Measurements from ENCODE around the gene TLE1. TPM values are rescaled to one million over a fixed set of nuclear protein-coding genes. Genes with fewer than 3 reads are reported as not detected.

The TLE1 gene
- polyA plus RNA-seq, 4 donors: 5.9 to 28.6 (median 18.8) TPM

GRCh38 chr9:81719972-81720371 lies 30.6 kb upstream of the TLE1 start:
- FAIRE-seq: no peak
- no peak overlapping the region for H3K27ac ChIP-seq (ENCODE audit: low read depth in 1 of 3, low read length in 2 of 3)
- H3K27me3 ChIP-seq (ENCODE audit: control insufficient read depth in 3 of 3, insufficient read depth in 3 of 3, low read length in 3 of 3): no peaks in the 10 kb centered on the region
- no peaks in the 10 kb centered on the region for H3K36me3 ChIP-seq (ENCODE audit: control insufficient read depth in 3 of 3, insufficient read depth in 2 of 3, low read depth in 1 of 3, low read length in 3 of 3)
- no peaks in the 10 kb centered on the region for H3K9me3 ChIP-seq (ENCODE audit: control insufficient read depth in 2 of 2, insufficient read depth in 1 of 2, low read depth in 1 of 2, low read length in 1 of 2)
- H3K4me1 ChIP-seq (ENCODE audit: control insufficient read depth in 3 of 3, insufficient read depth in 2 of 3, low read depth in 1 of 3, low read length in 2 of 3): peaks cover 0 to 2% (median 0%) of the 10 kb centered on the region in 3 donors
- WGBS, 3 donors: 83 to 92% (median 92%) methylated on average over 4 of the region's 4 CpGs
- DNase-seq: peak in 1 of 2 donors; percentile 8
- no peak overlapping the region for H3K4me3 ChIP-seq (ENCODE audit: low read depth in 1 of 3, low read length in 3 of 3)

- 69 to 76% (median 75%) methylated on average over 6 of the region's 6 CpGs for WGBS, 3 donors
- Histone ChIP-seq H3K27ac (ENCODE audit: low read depth in 1 of 3, low read length in 2 of 3) (no peak overlapping the region), H3K27me3 (ENCODE audit: control insufficient read depth in 3 of 3, insufficient read depth in 3 of 3, low read length in 3 of 3) (no peaks in the 10 kb centered on the region), H3K36me3 (ENCODE audit: control insufficient read depth in 3 of 3, insufficient read depth in 2 of 3, low read depth in 1 of 3, low read length in 3 of 3) (no peaks in the 10 kb centered on the region), H3K4me3 (ENCODE audit: low read depth in 1 of 3, low read length in 3 of 3) (no peak overlapping the region), H3K9me3 (ENCODE audit: control insufficient read depth in 2 of 2, insufficient read depth in 1 of 2, low read depth in 1 of 2, low read length in 1 of 2) (no peaks in the 10 kb centered on the region), H3K4me1 (ENCODE audit: control insufficient read depth in 3 of 3, insufficient read depth in 2 of 3, low read depth in 1 of 3, low read length in 2 of 3) (peaks cover 0 to 2% (median 0%) of the 10 kb centered on the region in 3 donors)
- no peak for DNase-seq
- FAIRE-seq: no peak
Measured at GRCh38 chr9:81718244-81718643, 28.9 kb upstream of the TLE1 start.

DNA sequence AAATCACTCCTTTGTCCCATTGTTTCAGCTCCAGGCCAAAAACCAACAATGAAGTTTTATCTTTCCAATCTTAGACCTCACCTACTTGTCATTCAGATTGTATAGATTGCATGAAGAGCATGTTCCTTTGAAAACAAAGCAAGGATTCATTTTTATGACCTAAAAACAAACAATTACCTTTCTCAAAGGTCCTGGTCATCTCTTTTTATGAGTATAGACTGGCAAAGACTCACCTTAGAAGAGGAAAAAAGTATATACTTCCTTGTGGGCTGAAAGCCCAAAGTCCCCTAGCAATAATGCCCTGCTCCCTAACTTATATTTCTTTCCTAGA lies 28.4 kb upstream of the TLE1 start:
- DNase-seq: peak; percentile 13 to 50
- H3K4me1 ChIP-seq (ENCODE audit: control insufficient read depth in 3 of 3, insufficient read depth in 2 of 3, low read depth in 1 of 3, low read length in 2 of 3): peaks cover 0 to 2% (median 0%) of the 10 kb centered on the region in 3 donors
- no peaks in the 10 kb centered on the region for H3K36me3 ChIP-seq (ENCODE audit: control insufficient read depth in 3 of 3, insufficient read depth in 2 of 3, low read depth in 1 of 3, low read length in 3 of 3)
- H3K27ac ChIP-seq (ENCODE audit: low read depth in 1 of 3, low read length in 2 of 3): no peak overlapping the region
- no peaks in the 10 kb centered on the region for H3K9me3 ChIP-seq (ENCODE audit: control insufficient read depth in 2 of 2, insufficient read depth in 1 of 2, low read depth in 1 of 2, low read length in 1 of 2)
- no peak for FAIRE-seq
- no peak overlapping the region for H3K4me3 ChIP-seq (ENCODE audit: low read depth in 1 of 3, low read length in 3 of 3)
- H3K27me3 ChIP-seq (ENCODE audit: control insufficient read depth in 3 of 3, insufficient read depth in 3 of 3, low read length in 3 of 3): no peaks in the 10 kb centered on the region

DNA sequence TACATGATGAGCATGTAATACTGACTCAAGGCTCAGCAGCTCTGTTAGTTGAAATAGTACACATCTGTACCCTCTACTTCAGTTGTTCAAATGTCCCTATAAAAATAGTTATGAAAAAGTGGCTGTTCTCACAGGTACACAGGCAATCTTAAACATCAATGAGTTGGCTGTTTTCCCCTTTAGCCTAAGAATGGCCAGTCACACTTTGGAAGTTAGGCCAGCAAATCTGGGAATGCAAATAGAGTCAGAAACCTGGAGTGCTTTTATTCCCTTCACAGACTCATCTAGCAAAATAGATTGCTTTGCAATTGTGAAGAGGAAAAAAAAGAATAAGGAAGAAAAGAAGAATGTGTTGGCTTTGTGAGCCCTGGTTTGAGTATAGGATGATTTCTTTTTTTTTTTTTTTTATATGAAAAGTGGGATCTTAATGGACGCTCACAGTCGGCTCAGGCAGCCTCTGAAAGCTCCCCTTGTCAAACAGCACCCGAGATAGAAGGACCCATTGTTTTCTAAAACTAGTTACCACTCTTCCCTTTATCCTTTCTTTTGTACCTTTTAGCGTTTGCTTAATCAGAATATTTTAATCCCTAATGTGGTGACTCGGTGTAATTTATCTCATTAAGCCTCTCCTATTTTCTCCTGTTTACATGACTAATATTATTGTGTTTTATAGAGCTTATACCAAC lies 27.9 kb upstream of the TLE1 start:
- Histone ChIP-seq H3K36me3 (ENCODE audit: control insufficient read depth in 3 of 3, insufficient read depth in 2 of 3, low read depth in 1 of 3, low read length in 3 of 3) (no peaks in the 10 kb centered on the region), H3K27me3 (ENCODE audit: control insufficient read depth in 3 of 3, insufficient read depth in 3 of 3, low read length in 3 of 3) (no peaks in the 10 kb centered on the region), H3K4me1 (ENCODE audit: control insufficient read depth in 3 of 3, insufficient read depth in 2 of 3, low read depth in 1 of 3, low read length in 2 of 3) (peaks cover 0 to 2% (median 0%) of the 10 kb centered on the region in 3 donors), H3K27ac (ENCODE audit: low read depth in 1 of 3, low read length in 2 of 3) (no peak overlapping the region), H3K4me3 (ENCODE audit: low read depth in 1 of 3, low read length in 3 of 3) (no peak overlapping the region), H3K9me3 (ENCODE audit: control insufficient read depth in 2 of 2, insufficient read depth in 1 of 2, low read depth in 1 of 2, low read length in 1 of 2) (no peaks in the 10 kb centered on the region)
- FAIRE-seq: no peak
- 16 to 58% (median 40%) methylated on average over 5 of the region's 5 CpGs for WGBS, 3 donors
- DNase-seq: no peak

DNA sequence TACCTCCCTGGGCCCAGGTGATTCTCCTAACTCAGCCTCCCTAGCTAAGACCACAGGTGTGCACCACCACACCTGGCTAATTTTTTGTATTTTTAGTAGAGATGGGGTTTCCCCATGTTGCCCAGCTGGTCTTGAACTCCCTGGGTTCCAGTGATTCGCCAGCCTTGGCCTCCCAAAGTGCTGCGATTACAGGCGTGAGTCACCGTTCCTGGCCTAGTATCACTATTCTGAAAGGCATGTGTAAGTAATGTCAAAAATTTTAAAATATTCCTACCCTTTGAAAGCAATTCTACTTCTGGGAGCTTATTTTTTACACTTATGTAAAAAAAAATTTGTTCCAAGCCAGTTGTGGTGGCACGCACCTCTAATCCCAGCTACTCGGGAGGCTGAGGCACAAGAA lies 27.1 kb upstream of the TLE1 start:
- peaks cover 0 to 2% (median 0%) of the 10 kb centered on the region in 3 donors for H3K4me1 ChIP-seq (ENCODE audit: control insufficient read depth in 3 of 3, insufficient read depth in 2 of 3, low read depth in 1 of 3, low read length in 2 of 3)
- H3K27me3 ChIP-seq (ENCODE audit: control insufficient read depth in 3 of 3, insufficient read depth in 3 of 3, low read length in 3 of 3): no peaks in the 10 kb centered on the region
- no peak for FAIRE-seq
- no peak overlapping the region for H3K27ac ChIP-seq (ENCODE audit: low read depth in 1 of 3, low read length in 2 of 3)
- WGBS, 3 donors: 89 to 94% (median 94%) methylated on average over 6 of the region's 6 CpGs
- no peak for DNase-seq
- H3K4me3 ChIP-seq (ENCODE audit: low read depth in 1 of 3, low read length in 3 of 3): no peak overlapping the region
- no peaks in the 10 kb centered on the region for H3K36me3 ChIP-seq (ENCODE audit: control insufficient read depth in 3 of 3, insufficient read depth in 2 of 3, low read depth in 1 of 3, low read length in 3 of 3)
- no peaks in the 10 kb centered on the region for H3K9me3 ChIP-seq (ENCODE audit: control insufficient read depth in 2 of 2, insufficient read depth in 1 of 2, low read depth in 1 of 2, low read length in 1 of 2)

DNA sequence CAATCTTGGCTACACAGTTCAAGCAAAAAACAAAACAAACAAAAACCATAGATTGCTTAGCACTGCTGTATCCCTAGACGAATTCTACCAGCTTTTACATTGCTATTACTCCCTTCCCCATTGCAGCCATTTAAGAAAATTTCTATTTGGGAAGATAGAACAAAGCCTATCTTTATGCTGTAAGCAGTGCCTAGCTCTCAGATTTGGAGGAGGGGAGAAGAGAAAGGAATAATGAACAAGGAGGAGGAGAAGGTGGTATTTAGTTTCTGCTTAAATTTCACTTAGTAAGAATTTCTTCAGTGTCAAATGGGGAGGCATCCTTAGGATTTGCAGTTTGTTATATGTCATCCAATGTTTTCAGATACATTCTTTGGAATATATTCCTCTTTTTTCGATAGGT lies 16.2 kb upstream of the TLE1 start:
- no peak for FAIRE-seq
- Histone ChIP-seq H3K27me3 (ENCODE audit: control insufficient read depth in 3 of 3, insufficient read depth in 3 of 3, low read length in 3 of 3) (no peaks in the 10 kb centered on the region), H3K9me3 (ENCODE audit: control insufficient read depth in 2 of 2, insufficient read depth in 1 of 2, low read depth in 1 of 2, low read length in 1 of 2) (no peaks in the 10 kb centered on the region), H3K27ac (ENCODE audit: low read depth in 1 of 3, low read length in 2 of 3) (no peak overlapping the region), H3K4me1 (ENCODE audit: control insufficient read depth in 3 of 3, insufficient read depth in 2 of 3, low read depth in 1 of 3, low read length in 2 of 3) (no peaks in the 10 kb centered on the region), H3K4me3 (ENCODE audit: low read depth in 1 of 3, low read length in 3 of 3) (no peak overlapping the region), H3K36me3 (ENCODE audit: control insufficient read depth in 3 of 3, insufficient read depth in 2 of 3, low read depth in 1 of 3, low read length in 3 of 3) (no peaks in the 10 kb centered on the region)
- 78 to 93% (median 87%) methylated on average over 2 of the region's 2 CpGs for WGBS, 3 donors
- DNase-seq: no peak

DNA sequence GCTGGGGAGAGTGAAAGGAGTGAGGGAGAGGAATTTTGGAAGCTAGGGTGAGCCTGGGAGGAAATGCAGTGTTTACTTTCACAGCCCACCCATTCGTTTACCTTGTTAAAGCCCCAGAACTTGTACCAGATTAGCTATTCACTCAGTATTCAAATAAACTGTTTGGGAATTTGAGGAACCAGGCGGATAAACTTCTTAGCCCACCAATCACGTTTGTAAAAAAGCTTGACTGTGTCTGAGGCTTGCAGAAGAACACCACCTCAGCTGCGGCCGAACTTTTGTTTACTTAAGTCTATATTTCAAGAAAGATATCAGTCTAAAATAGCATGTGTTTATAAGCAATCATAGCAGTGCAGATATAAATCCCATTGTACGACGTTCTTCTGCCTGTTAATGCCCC lies 5.2 kb upstream of the TLE1 start:
- H3K9me3 ChIP-seq (ENCODE audit: control insufficient read depth in 2 of 2, insufficient read depth in 1 of 2, low read depth in 1 of 2, low read length in 1 of 2): no peaks in the 10 kb centered on the region
- H3K4me1 ChIP-seq (ENCODE audit: control insufficient read depth in 3 of 3, insufficient read depth in 2 of 3, low read depth in 1 of 3, low read length in 2 of 3): peaks cover 0 to 9% (median 0%) of the 10 kb centered on the region in 3 donors
- DNase-seq: no peak
- 43 to 46% (median 45%) methylated on average over 7 of the region's 7 CpGs for WGBS, 3 donors
- no peaks in the 10 kb centered on the region for H3K36me3 ChIP-seq (ENCODE audit: control insufficient read depth in 3 of 3, insufficient read depth in 2 of 3, low read depth in 1 of 3, low read length in 3 of 3)
- peaks cover 0 to 9% (median 0%) of the 10 kb centered on the region in 3 donors for H3K27me3 ChIP-seq (ENCODE audit: control insufficient read depth in 3 of 3, insufficient read depth in 3 of 3, low read length in 3 of 3)
- no peak overlapping the region for H3K4me3 ChIP-seq (ENCODE audit: low read depth in 1 of 3, low read length in 3 of 3)
- no peak for FAIRE-seq
- H3K27ac ChIP-seq (ENCODE audit: low read depth in 1 of 3, low read length in 2 of 3): no peak overlapping the region

GRCh38 chr9:81693671-81694378 lies 4.5 kb upstream of the TLE1 start:
- DNase-seq (no peak), FAIRE-seq (no peak)
- no peaks in the 10 kb centered on the region for H3K9me3 ChIP-seq (ENCODE audit: control insufficient read depth in 2 of 2, insufficient read depth in 1 of 2, low read depth in 1 of 2, low read length in 1 of 2)
- peaks cover 0 to 9% (median 0%) of the 10 kb centered on the region in 3 donors for H3K27me3 ChIP-seq (ENCODE audit: control insufficient read depth in 3 of 3, insufficient read depth in 3 of 3, low read length in 3 of 3)
- no peaks in the 10 kb centered on the region for H3K36me3 ChIP-seq (ENCODE audit: control insufficient read depth in 3 of 3, insufficient read depth in 2 of 3, low read depth in 1 of 3, low read length in 3 of 3)
- H3K4me3 ChIP-seq (ENCODE audit: low read depth in 1 of 3, low read length in 3 of 3): no peak overlapping the region
- WGBS, 3 donors: 45 to 59% (median 50%) methylated on average over 6 of the region's 6 CpGs
- H3K4me1 ChIP-seq (ENCODE audit: control insufficient read depth in 3 of 3, insufficient read depth in 2 of 3, low read depth in 1 of 3, low read length in 2 of 3): peaks cover 0 to 9% (median 0%) of the 10 kb centered on the region in 3 donors
- no peak overlapping the region for H3K27ac ChIP-seq (ENCODE audit: low read depth in 1 of 3, low read length in 2 of 3)
